Measurements from ENCODE around the gene GREB1L. TPM values are rescaled to one million over a fixed set of nuclear protein-coding genes. Genes with fewer than 3 reads are reported as not detected.

Gene GREB1L
- polyA plus RNA-seq, 1 of the 3 experiments (the other 2 are of a cell fraction): under 0.01 TPM

- no peaks in the 10 kb centered on the region for H3K9me2 ChIP-seq
- ChIA-PET CTCF (interaction anchor here (1.0 to 1.4 kb wide), 2 partner anchors 10 to 43 kb away, joined by 3 to 4 read pairs; partner anchors contain the start of gene ESCO1), POLR2A (no interaction called here)
- no peaks in the 10 kb centered on the region for H4K20me1 ChIP-seq (ENCODE audit: insufficient read depth)
- H3K4me2 ChIP-seq: no peak overlapping the region
- H2AFZ ChIP-seq (ENCODE audit: low read depth): no peak overlapping the region
- H3K4me3 ChIP-seq (ENCODE audit: low read depth in 2 of 2, low read length in 1 of 2): no peak overlapping the region
- DNase-seq: no peak
- no peaks in the 10 kb centered on the region for H3K4me1 ChIP-seq (ENCODE audit: control insufficient read depth in 1 of 2, insufficient read depth in 2 of 2, low read depth in 1 of 2, low read length in 1 of 2)
- no peaks in the 10 kb centered on the region for H3K27me3 ChIP-seq (ENCODE audit: insufficient read depth)
- WGBS (ENCODE audit: low lambda C conversion rate): 95% methylated on average over 6 of the region's 6 CpGs
- H3K27ac ChIP-seq (ENCODE audit: low read depth in 2 of 2, low read length in 1 of 2): no peak overlapping the region
- no peaks in the 10 kb centered on the region; the same call in 1 of the 2 replicates for H3K79me2 ChIP-seq (ENCODE audit: insufficient read depth)
- peaks cover 24 to 59% of the 10 kb centered on the region in 2 experiments for H3K36me3 ChIP-seq (replicated peaks in 1 of 2; ENCODE audit: control insufficient read depth in 1 of 2, insufficient read depth in 2 of 2, low read length in 1 of 2)
- TF ChIP-seq ELF1 (IDR thresholded peaks at IDR 0.05): no peak
- TF ChIP-seq EP300 (IDR thresholded peaks at IDR 0.05; ENCODE audit: borderline replicate concordance in 1 of 2, low read depth in 1 of 2, low read length in 1 of 2): no peak
- TF ChIP-seq FOXM1 (IDR thresholded peaks at IDR 0.05; ENCODE audit: low read depth): no peak
- TF ChIP-seq FOSL2 (IDR thresholded peaks at IDR 0.05; ENCODE audit: borderline replicate concordance, low read depth): no peak
- no peak for TF ChIP-seq POLR2AphosphoS5 (IDR thresholded peaks at IDR 0.05; ENCODE audit: low read depth, low read length)
- TF ChIP-seq IRF3 (IDR thresholded peaks at IDR 0.05; ENCODE audit: low read depth, low read length): no peak
- no peak for TF ChIP-seq MXI1 (IDR thresholded peaks at IDR 0.05; ENCODE audit: low read depth, low read length)
- no peak for TF ChIP-seq FOXJ3 (CRISPR knock-in tag; IDR thresholded peaks at IDR 0.05)
- TF ChIP-seq RCOR1 (IDR thresholded peaks at IDR 0.05; ENCODE audit: low read length): no peak
- TF ChIP-seq MAX (IDR thresholded peaks at IDR 0.05; ENCODE audit: low read depth): no peak
- no peak for TF ChIP-seq TCF12 (IDR thresholded peaks at IDR 0.05)
- no peak for TF ChIP-seq REST (IDR thresholded peaks at IDR 0.05; ENCODE audit: low read depth, low read length)
- TF ChIP-seq CTCF (IDR thresholded peaks at IDR 0.05): no peak
- TF ChIP-seq CHD2 (IDR thresholded peaks at IDR 0.05; ENCODE audit: low read length, partially characterized antibody): no peak
- no peak for TF ChIP-seq YY1 (IDR thresholded peaks at IDR 0.05; ENCODE audit: low read depth)
- TF ChIP-seq ZBTB33 (IDR thresholded peaks at IDR 0.05; ENCODE audit: borderline replicate concordance, low read depth): no peak
- TF ChIP-seq TAF1 (IDR thresholded peaks at IDR 0.05; ENCODE audit: borderline replicate concordance, low read depth, low read length): no peak
- no peak for TF ChIP-seq NRF1 (IDR thresholded peaks at IDR 0.05; ENCODE audit: low read depth, low read length)
- no peaks in the 10 kb centered on the region for H3K9me3 ChIP-seq
- peaks cover 3% of the 10 kb centered on the region for H3F3A ChIP-seq (replicated peaks; ENCODE audit: insufficient read depth)
- H3K9ac ChIP-seq: no peak overlapping the region
Measured at GRCh38 chr18:21557607-21558253, 315.7 kb downstream of the GREB1L start.

All from SK-N-SH (cell line).